ENCODE measurements around the gene AGAP1.

DNA sequence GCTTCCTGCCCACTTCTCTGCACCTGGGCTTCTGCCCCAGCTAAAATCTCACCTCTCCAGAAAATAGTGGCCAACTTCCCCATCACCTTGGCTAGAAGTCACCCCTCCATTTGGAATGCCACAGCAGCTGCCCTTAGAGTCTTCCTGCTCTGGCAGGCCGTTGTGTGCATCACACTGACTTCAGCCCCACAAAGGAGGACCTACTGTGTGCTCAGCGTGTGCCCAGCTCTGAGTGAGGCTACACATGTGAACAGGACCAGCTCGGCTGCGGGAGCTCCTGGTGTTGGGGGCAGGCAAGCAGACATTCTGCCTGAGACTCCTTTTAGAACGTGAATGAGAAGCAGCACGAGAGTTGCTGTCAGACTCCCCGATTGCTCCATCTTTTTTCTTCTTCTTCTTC, 78.7 kb downstream of the AGAP1 start:
- TF ChIP-seq CTCF (IDR thresholded peaks at IDR 0.05) (no peak), POLR2A (IDR thresholded peaks at IDR 0.05) (no peak)
